ENCODE results near the gene FOXL3.
A peak's percentile ranks its signal among the peaks of the same experiment; 100 is the strongest.

FOXL3 gene

GRCh38 chr7:269721-270120 is 20.2 kb upstream of the FOXL3 start:
- no peak for DNase-seq

GRCh38 chr7:270351-270983 is 19.5 kb upstream of the FOXL3 start:
- no peak for DNase-seq

- DNase-seq, result no peak
Observed at GRCh38 chr7:271266-272107, 18.5 kb upstream of the FOXL3 start.

GRCh38 chr7:272108-272615 is 17.8 kb upstream of the FOXL3 start:
- DNase-seq, result no peak

GRCh38 chr7:272631-273030 is 17.3 kb upstream of the FOXL3 start:
- DNase-seq, result no peak

- DNase-seq, result no peak
Observed at GRCh38 chr7:273327-273726, 16.6 kb upstream of the FOXL3 start.

GRCh38 chr7:274266-274665 is 15.7 kb upstream of the FOXL3 start:
- DNase-seq, result no peak

- no peak for DNase-seq
Observed at GRCh38 chr7:276230-276835, 13.6 kb upstream of the FOXL3 start.

- no peak for DNase-seq
Observed at GRCh38 chr7:277228-277627, 12.7 kb upstream of the FOXL3 start.

- no peak for DNase-seq
Observed at GRCh38 chr7:278081-278480, 11.9 kb upstream of the FOXL3 start.

GRCh38 chr7:279821-280220 is 10.1 kb upstream of the FOXL3 start:
- DNase-seq, result no peak

GRCh38 chr7:280461-280860 is 9.5 kb upstream of the FOXL3 start:
- no peak for DNase-seq

- DNase-seq, result no peak
Observed at GRCh38 chr7:281637-282036, 8.3 kb upstream of the FOXL3 start.

- DNase-seq, result no peak
Observed at GRCh38 chr7:282621-283020, 7.3 kb upstream of the FOXL3 start.

- peak; percentile 4 for DNase-seq
Observed at GRCh38 chr7:284762-285722, 4.9 kb upstream of the FOXL3 start.

GRCh38 chr7:285731-286130 is 4.2 kb upstream of the FOXL3 start:
- DNase-seq, result no peak

GRCh38 chr7:286266-286665 is 3.7 kb upstream of the FOXL3 start:
- no peak for DNase-seq

GRCh38 chr7:288671-289101 is 1.3 kb upstream of the FOXL3 start:
- no peak for DNase-seq

- no peak for DNase-seq
Observed at GRCh38 chr7:289209-289755, 688 bp upstream of the FOXL3 start.

GRCh38 chr7:290554-291372 is 793 bp downstream of the FOXL3 start:
- no peak for DNase-seq

GRCh38 chr7:291373-292092 is 1.6 kb downstream of the FOXL3 start:
- DNase-seq, result no peak

Data from CD4-positive, alpha-beta T cell treated with Interleukin-15 for 1 hour (primary cell).